HG02642 (cell line): ENCODE measurements around the gene RNF7.
"Not testable (repeated sequence)": the region's sequence is repeated elsewhere in the genome, so short reads cannot be mapped to it uniquely, and the experiment has no call there.

ENCODE experiments used
- ATAC-seq: cut with Tn5 transposase; IDR thresholded peaks from one replicate; pipeline ENCODE4 v1.9.1; 2021; ENCODE audit warnings: mild to moderate bottlenecking; ENCODE audit not compliant: unreplicated experiment, poor library complexity

RNF7 gene

GRCh38 chr3:141777957-141778813 lies 40.1 kb downstream of the RNF7 start:
- ATAC-seq, result no peak

DNA sequence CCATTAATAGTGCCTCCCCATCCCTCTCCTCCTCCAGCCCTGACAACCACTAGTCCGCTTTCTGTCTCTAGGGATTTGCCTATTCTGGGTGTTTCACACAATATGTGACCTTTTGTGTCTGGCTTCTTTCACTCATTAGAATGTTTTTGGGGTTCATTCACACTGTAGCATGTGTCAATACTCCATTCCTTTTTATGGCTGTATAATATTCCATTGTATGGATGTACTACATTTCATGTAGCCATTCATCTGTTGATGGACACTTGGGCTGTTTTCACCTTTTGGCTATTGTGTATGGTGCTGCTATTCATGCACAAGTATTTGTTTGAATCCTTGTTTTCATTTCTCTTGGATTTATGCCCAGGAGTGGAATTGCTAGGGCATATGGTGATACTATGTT lies 41.6 kb downstream of the RNF7 start:
- ATAC-seq, result no peak

DNA sequence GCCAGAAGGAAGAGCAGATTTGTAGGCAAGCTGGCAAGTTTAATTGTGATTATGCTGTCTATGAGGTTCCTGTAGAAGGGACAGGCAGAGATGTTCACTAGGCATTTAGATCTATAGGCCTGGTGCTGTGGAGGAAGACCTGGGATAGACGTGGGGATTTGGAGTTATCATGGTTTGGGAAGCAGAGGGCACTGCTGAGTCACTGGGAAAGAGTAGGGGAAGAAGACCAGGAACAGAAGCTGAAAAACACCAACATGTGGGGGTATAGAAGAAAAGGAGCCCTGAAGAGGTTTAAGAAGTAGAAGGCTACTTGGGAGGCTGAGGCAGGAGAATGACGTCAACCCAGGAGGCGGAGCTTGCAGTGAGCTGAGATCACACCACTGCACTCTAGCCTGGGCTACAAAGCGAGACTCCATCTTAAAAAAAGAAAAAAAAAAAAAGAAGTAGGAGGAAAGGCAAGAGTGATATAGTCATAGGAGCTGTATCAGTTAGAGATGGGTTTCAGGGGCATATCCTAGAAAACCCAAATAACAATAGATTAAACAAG lies 44.4 kb downstream of the RNF7 start:
- ATAC-seq, result no peak

DNA sequence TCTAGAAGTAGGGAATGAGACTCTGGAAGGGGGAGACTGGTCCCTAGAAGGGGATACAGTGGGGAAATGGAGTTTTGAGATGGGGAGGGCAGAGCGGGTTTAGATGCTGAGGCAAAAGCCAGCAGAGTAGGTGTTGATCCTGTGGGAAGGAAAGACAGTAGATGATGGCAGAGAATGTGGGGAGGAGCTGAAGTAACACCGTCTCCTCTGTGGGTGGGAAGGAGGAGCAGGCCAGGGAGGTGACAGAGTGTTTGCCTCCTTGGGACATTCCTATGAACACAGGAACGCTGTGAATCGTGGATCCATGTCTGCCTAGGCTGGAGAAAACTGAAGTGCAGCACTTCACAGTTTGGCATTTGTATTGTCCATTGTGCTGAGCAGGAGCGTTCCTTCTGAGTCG lies 45.5 kb downstream of the RNF7 start:
- ATAC-seq, result no peak

DNA sequence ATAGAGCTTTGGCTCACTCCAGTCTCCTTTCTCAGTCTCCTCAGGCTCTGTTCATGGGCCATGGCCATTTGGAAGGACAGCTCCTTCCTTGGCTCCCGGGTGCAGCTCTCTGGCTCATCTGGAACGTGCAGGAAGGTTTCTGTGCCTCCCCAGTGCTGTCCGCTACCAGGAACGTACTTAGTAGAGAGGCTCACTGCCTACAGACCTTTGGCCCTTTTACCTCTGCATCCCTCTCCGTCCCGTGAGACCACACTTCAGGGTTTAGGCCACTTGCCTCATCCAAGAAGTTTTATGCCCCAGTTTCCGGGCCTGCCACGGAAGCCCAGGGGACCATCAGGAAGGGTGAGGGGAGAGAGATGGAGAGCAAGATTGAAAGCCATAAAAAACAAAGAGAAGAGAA lies 46.0 kb downstream of the RNF7 start:
- ATAC-seq, result no peak

DNA sequence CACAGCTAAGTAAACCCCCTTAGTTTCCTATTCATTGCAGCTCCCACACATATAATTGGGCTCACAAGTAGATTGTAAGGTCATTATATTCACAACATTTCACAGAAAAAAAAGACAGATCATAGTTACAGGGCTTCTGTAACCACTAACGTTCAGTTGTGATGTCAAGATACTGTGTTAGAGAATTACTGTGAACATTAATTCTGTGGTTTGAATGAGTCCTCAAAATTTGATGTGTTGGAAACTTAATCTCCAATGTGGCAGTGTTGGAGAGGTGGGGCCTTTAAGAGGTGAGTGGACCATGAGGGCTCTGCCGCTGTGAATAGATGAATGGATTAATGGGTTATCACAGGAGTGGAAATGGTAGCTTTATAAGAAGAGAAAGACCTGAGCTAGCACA lies 46.4 kb downstream of the RNF7 start:
- no peak for ATAC-seq

DNA sequence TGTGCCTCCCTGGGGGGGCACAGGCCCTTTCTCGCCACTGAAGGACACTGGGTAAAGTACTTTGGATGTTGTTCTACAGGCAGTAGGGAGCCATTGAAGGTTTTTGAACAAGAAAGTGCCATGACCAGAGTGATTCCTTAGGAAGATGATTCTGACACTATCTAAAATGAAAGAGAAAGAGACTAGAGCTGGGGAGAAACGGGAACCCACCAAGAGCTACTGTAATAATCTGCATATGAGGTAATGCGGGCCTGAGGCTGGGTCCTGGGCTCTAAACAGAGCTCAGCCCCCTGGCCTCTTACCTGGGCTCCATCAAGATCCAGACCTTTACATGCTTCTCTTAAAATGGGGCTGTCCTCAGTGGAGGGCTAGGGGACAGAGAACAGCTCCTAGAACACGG lies 50.1 kb downstream of the RNF7 start:
- no peak for ATAC-seq

DNA sequence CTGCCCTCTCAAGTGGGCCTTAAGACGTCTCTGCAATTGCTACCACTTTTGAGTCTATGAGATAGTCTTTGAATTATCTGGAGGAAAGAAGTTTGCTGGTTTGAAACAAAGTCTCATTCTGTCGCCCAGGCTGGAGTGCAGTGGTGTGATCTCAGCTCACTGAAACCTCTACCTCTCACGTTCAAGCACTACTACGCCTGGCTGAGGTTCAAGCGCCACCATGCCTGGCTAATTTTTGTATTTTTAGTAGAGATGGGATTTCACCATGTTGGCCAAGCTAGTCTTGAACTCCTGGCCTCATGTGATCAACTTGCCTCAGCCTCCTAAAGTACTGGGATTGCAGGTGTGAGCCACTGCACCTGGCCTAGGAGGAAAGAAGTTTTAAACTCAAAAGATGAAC lies 50.7 kb downstream of the RNF7 start:
- not testable (repeated sequence) for ATAC-seq

DNA sequence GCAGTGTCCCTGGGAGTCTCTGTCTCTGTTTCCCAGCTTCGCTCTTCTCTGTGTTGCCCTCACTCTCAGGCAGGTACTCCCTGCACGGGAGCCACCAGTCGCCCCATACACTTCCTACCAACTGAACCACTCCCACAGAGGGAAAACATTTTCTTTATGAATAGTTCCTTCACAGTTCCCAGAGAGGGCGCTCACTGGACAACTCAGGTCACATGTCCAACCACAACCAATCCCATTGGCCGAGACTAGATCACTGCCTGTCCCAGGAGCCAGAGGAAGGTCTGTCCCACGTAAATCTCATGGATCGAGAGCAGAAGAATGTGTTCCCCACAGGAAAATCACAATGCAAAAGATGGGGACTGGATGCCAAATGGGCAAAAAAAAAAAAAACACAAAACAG lies 51.2 kb downstream of the RNF7 start:
- ATAC-seq, result no peak

DNA sequence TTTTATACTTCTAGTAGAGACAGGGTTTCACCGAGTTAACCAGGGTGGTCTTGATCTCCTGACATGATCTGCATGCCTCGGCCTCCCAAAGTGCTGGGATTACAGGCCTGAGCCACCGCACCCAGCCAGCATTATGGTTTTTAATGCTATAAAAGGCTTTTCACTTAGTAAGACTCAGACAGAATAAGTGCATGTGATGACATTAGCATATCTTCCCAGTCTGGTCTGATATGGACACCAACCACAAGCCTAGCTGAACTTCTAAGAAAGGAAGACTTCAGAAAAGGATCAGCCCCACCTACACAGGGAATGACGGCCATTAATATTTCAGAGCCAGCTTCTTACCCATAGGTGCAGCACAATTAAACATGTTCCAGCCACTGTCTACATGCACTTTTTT lies 52.1 kb downstream of the RNF7 start:
- ATAC-seq, result no peak

- no peak for ATAC-seq
These were observed 54.4 kb downstream of the RNF7 start for GRCh38 chr3:141792495-141792894.

DNA sequence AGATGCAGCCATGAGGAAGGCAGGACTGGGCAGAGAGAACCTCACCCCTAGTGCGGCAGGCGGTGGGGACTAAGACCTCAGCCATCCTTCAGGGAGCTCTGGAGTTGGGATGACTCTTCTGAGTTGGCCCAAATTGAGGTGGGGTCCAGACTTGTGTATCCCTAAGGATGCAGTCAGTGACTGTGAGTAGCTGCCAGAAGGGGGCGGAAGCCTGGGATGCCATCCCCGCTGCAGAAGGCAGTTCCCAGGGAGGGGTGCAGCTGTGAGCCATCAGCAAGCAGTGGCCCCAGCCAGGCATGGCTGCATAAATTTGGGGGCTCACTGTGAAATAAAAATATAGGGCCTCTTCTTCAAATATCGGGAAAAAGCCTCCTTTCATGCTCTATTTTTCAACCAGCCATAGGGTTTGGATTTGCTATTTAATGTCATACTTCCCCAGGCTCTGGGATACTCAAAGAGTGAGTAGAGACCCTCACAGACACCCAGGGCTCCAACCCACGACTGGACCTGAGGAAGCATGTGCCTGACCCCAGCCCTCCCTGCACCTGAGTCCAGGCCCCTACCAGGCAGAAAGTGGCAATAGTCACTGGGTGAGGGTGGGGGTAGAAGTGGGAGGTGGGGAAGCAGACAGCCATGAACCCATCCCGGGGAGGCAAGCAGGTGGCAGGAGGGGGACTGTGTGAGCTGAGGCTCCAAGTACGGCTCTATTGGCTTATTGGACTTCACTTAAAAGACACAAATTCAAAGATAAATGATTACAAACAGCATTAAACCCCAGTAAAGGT lies 55.6 kb downstream of the RNF7 start:
- ATAC-seq, result no peak

DNA sequence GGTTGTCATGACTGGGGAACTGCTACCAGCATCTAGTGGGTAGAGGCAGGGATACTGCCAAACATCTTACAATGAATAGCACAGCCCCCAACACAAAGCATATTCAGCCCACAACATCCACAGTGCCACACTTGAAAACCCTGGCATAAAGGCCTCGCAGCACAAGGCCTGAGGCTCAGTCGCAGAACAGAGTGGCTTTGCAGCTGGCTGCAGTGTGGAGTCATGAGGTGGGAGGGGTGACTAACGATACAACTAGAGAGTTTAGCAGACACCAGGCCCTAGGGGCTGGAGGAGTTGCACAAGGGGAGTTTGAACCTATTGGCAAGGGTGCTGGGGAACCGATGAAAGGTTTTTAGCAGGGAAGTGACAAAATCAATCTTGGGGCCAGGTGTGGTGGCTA lies 57.2 kb downstream of the RNF7 start:
- ATAC-seq, result no peak

DNA sequence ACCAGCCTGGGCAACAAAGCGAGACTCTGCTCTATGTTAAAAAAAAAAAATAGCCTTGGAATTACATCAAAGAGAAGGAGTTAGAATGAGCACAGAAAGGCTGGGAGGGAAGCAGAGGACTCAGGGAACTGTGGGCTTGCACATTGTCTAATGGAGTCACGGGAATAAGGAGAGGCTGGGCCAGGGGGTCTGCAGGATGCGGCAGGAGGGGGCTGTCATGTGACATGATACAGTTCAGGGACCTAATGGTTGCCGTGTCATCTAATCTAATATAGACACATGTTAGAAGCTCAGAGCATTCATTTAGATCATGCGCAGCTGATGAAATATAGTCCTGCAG lies 57.6 kb downstream of the RNF7 start:
- ATAC-seq, result no peak

- ATAC-seq, result peak; percentile 96
These were observed 58.2 kb downstream of the RNF7 start for GRCh38 chr3:141796081-141796888.
